ENCODE results near the gene RDH13. TPM values are rescaled to one million over a fixed set of nuclear protein-coding genes. Genes with fewer than 3 reads are reported as not detected.
"Not testable (repeated sequence)": the region's sequence is repeated elsewhere in the genome, so short reads cannot be mapped to it uniquely, and the experiment has no call there.

The RDH13 gene
- total and polyA plus RNA-seq, 8 donors = 13.1 to 124 (median 21.5) TPM

- Histone ChIP-seq H3K4me3 (no peak overlapping the region), H3K9me3 (no peaks in the 10 kb centered on the region), H3K27me3 (no peaks in the 10 kb centered on the region), H3K27ac (no peak overlapping the region), H3K4me1 (no peaks in the 10 kb centered on the region), H3K36me3 (no peaks in the 10 kb centered on the region)
- DNase-seq = no peak
- intact Hi-C loops (cut with DNase I; ENCODE audit: low total_unique reads) = no loop called here
- TF ChIP-seq POLR2AphosphoS5 (IDR thresholded peaks at IDR 0.05) = no peak
- TF ChIP-seq, protein P1, sequence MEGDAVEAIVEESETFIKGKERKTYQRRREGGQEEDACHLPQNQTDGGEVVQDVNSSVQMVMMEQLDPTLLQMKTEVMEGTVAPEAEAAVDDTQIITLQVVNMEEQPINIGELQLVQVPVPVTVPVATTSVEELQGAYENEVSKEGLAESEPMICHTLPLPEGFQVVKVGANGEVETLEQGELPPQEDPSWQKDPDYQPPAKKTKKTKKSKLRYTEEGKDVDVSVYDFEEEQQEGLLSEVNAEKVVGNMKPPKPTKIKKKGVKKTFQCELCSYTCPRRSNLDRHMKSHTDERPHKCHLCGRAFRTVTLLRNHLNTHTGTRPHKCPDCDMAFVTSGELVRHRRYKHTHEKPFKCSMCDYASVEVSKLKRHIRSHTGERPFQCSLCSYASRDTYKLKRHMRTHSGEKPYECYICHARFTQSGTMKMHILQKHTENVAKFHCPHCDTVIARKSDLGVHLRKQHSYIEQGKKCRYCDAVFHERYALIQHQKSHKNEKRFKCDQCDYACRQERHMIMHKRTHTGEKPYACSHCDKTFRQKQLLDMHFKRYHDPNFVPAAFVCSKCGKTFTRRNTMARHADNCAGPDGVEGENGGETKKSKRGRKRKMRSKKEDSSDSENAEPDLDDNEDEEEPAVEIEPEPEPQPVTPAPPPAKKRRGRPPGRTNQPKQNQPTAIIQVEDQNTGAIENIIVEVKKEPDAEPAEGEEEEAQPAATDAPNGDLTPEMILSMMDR (IDR thresholded peaks at IDR 0.05) = no peak
- TF ChIP-seq POLR2A (IDR thresholded peaks at IDR 0.05) = no peak
- TF ChIP-seq EP300 (IDR thresholded peaks at IDR 0.05) = no peak
- 82 to 87% (median 83%) methylated on average over 20 to 21 of the region's 21 CpGs for WGBS, 5 donors
Measured at GRCh38 chr19:55027472-55028337, 35.2 kb downstream of the RDH13 start.

DNA sequence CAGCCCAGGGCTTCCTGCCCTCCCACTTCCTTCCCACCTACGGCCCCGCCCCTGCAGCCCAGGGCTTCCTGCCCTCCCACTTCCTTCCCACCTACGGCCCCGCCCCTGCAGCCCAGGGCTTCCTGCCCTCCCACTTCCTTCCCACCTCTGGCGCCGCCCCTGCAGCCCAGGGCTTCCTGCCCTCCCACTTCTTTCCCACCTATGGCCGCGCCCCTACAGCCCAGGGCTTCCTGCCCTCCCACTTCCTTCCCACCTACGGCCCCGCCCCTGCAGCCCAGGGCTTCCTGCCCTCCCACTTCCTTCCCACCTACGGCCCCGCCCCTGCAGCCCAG is 35.8 kb downstream of the RDH13 start:
- H3K4me1 ChIP-seq; H3K9me3 ChIP-seq; H3K4me3 ChIP-seq; H3K27me3 ChIP-seq; intact Hi-C loops (cut with DNase I; ENCODE audit: low total_unique reads); H3K27ac ChIP-seq; DNase-seq; H3K36me3 ChIP-seq: not testable (repeated sequence)
- 80 to 88% (median 85%) methylated on average over 1 to 9 of the region's 12 CpGs; no CpG with 5 or more reads in 2 of the 5 donors for WGBS, 5 donors

GRCh38 chr19:55024111-55024510 is 38.8 kb downstream of the RDH13 start:
- no peak overlapping the region for H3K27ac ChIP-seq
- no peaks in the 10 kb centered on the region for H3K36me3 ChIP-seq
- intact Hi-C loops (cut with DNase I; ENCODE audit: low total_unique reads) = no loop called here
- WGBS, 5 donors = 65 to 90% (median 82%) methylated on average over 9 to 11 of the region's 11 CpGs
- no peak overlapping the region for H3K4me3 ChIP-seq
- H3K27me3 ChIP-seq = no peaks in the 10 kb centered on the region
- no peaks in the 10 kb centered on the region for H3K9me3 ChIP-seq
- no peak for DNase-seq
- TF ChIP-seq, protein P1 (IDR thresholded peaks at IDR 0.05) = no peak
- no peak for TF ChIP-seq POLR2A (IDR thresholded peaks at IDR 0.05)
- no peaks in the 10 kb centered on the region for H3K4me1 ChIP-seq

GRCh38 chr19:55020351-55020750 is 42.6 kb downstream of the RDH13 start:
- DNase-seq; H3K9me3 ChIP-seq; H3K4me3 ChIP-seq; H3K27ac ChIP-seq; H3K36me3 ChIP-seq; H3K4me1 ChIP-seq; H3K27me3 ChIP-seq; intact Hi-C loops (cut with DNase I; ENCODE audit: low total_unique reads): not testable (repeated sequence)

- Histone ChIP-seq H3K27me3 (no peaks in the 10 kb centered on the region), H3K9me3 (no peaks in the 10 kb centered on the region), H3K36me3 (no peaks in the 10 kb centered on the region), H3K4me3 (no peak overlapping the region), H3K27ac (no peak overlapping the region), H3K4me1 (no peaks in the 10 kb centered on the region)
- intact Hi-C loops (cut with DNase I; ENCODE audit: low total_unique reads) = no loop called here
- 75 to 80% (median 78%) methylated on average over 9 of the region's 9 CpGs for WGBS, 5 donors
- DNase-seq = no peak
- no peak for TF ChIP-seq EP300 (IDR thresholded peaks at IDR 0.05)
- no peak for TF ChIP-seq POLR2AphosphoS5 (IDR thresholded peaks at IDR 0.05)
- TF ChIP-seq POLR2A (IDR thresholded peaks at IDR 0.05) = no peak
- TF ChIP-seq, protein P1 (IDR thresholded peaks at IDR 0.05) = no peak
Measured at GRCh38 chr19:55018633-55019032, 44.3 kb downstream of the RDH13 start.
